H1 (cell line): ENCODE data around the gene PTN. TPM values are rescaled to one million over a fixed set of nuclear protein-coding genes. Genes with fewer than 3 reads are reported as not detected.

ENCODE experiments used
- CTCF ChIA-PET: fragments of 300-600 bp; sonication (Branson Sonifier 250); formaldehyde crosslinking; loops from one replicate; lab custom pipeline; 2021; ENCODE audit not compliant: partially characterized antibody; lab: Charles Lee
- POLR2A ChIA-PET: fragments of 300-600 bp; sonication (Branson Sonifier 250); formaldehyde crosslinking; loops from one replicate; lab custom pipeline; 2021; ENCODE audit warnings: inconsistent platforms; ENCODE audit not compliant: partially characterized antibody; lab: Charles Lee
- DNase-seq, 2 experiments: peaks; one replicate each; pipeline versions ENCODE4 v3.0.0 to v3.0.0-alpha.2; 2010 to 2022; ENCODE audit warnings: low spot score in 2 of 2, low read depth in 1 of 2, mixed read lengths in 1 of 2
- FAIRE-seq: peaks from 2 replicates; lab custom pipeline; 2011; peaks lifted over from hg19 to GRCh38; lab: Jason Lieb, UNC
- H2AFZ ChIP-seq: 2 replicates; pipeline ENCODE4 v1.8.1; 2012; ENCODE audit warnings: low read length, inconsistent platforms
- H2AK5ac ChIP-seq: 2 replicates; pipeline ENCODE4 v1.6.1; 2013; ENCODE audit warnings: low read depth, low read length
- H2BK120ac ChIP-seq: replicated peaks from 2 replicates; pipeline ENCODE3; 2013; ENCODE audit warnings: low read depth, low read length, inconsistent platforms
- H2BK12ac ChIP-seq: 2 replicates; pipeline ENCODE4 v1.6.1; 2013; ENCODE audit warnings: low read depth, low read length
- H2BK15ac ChIP-seq: 2 replicates; pipeline ENCODE4 v1.6.1; 2013; ENCODE audit warnings: low read length
- H2BK20ac ChIP-seq: 2 replicates; pipeline ENCODE4 v1.6.1; 2013; ENCODE audit warnings: low read length
- H2BK5ac ChIP-seq: 2 replicates; pipeline ENCODE4 v1.6.1; 2013; ENCODE audit warnings: low read depth, low read length
- H3K14ac ChIP-seq: 2 replicates; pipeline ENCODE4 v1.6.1; 2013; ENCODE audit warnings: inconsistent platforms; ENCODE audit not compliant: insufficient read length
- H3K18ac ChIP-seq: 2 replicates; pipeline ENCODE4 v1.6.1; 2013; ENCODE audit warnings: low read length; ENCODE audit errors: extremely low read depth
- H3K23ac ChIP-seq: 2 replicates; pipeline ENCODE4 v1.6.1; 2013; ENCODE audit warnings: inconsistent platforms; ENCODE audit not compliant: insufficient read length
- H3K23me2 ChIP-seq: 2 replicates; pipeline ENCODE4 v1.6.1; 2013; ENCODE audit warnings: low read depth, low read length
- H3K27ac ChIP-seq: 2 replicates; pipeline ENCODE4 v1.6.1; 2011; ENCODE audit warnings: low read depth, low read length, inconsistent platforms
- H3K27me3 ChIP-seq, 4 experiments: replicated peaks in 1 of 4; 1 replicate in 1 of 4; 2 replicates in 3 of 4; pipeline versions ENCODE4 v1.6.1 to v1.8.1; 2011 to 2013; ENCODE audit warnings: low read length in 3 of 4, mild to moderate bottlenecking in 3 of 4, inconsistent platforms in 2 of 4, mixed read lengths in 2 of 4, moderate library complexity in 1 of 4; ENCODE audit not compliant: control insufficient read depth in 3 of 4, insufficient read depth in 3 of 4; ENCODE audit errors: extremely low read depth in 1 of 4
- H3K36me3 ChIP-seq, 4 experiments: 2 replicates each; pipeline versions ENCODE4 v1.6.1 to v1.8.1; 2011 to 2013; ENCODE audit warnings: mild to moderate bottlenecking in 4 of 4, low read length in 3 of 4, moderate library complexity in 2 of 4, control low read depth in 1 of 4, inconsistent platforms in 1 of 4; ENCODE audit not compliant: insufficient read depth in 4 of 4, control insufficient read depth in 2 of 4
- H3K4ac ChIP-seq: replicated peaks from 2 replicates; pipeline ENCODE3; 2013; ENCODE audit warnings: low read length, low read depth, mixed read lengths, inconsistent platforms; ENCODE audit not compliant: insufficient read length
- H3K4me1 ChIP-seq, 4 experiments: replicated peaks in 1 of 4; 1 replicate in 1 of 4; 2 replicates in 3 of 4; pipeline versions ENCODE4 v1.6.1 to v1.8.1; 2011 to 2013; ENCODE audit warnings: low read length in 3 of 4, inconsistent platforms in 2 of 4, mixed read lengths in 1 of 4; ENCODE audit not compliant: insufficient read depth in 4 of 4, control insufficient read depth in 3 of 4
- H3K4me2 ChIP-seq, 2 experiments: 2 replicates each; pipeline versions ENCODE4 v1.6.1 to v1.8.1; 2011 to 2013; ENCODE audit warnings: low read depth in 2 of 2, low read length in 2 of 2, control low read depth in 1 of 2, inconsistent platforms in 1 of 2, mild to moderate bottlenecking in 1 of 2; ENCODE audit not compliant: insufficient read depth in 1 of 2
- H3K4me3 ChIP-seq, 4 experiments: fragments of 200-600, 300-600 bp in 1 of 4; sonication (generic), shearing (Covaris generic), sonication (Bioruptor Twin) in 1 of 4; 2 replicates each; pipeline versions ENCODE4 v1.5.1 to v1.8.1; 2011 to 2016; ENCODE audit warnings: low read length in 4 of 4, low read depth in 3 of 4, control low read depth in 2 of 4, inconsistent platforms in 2 of 4, mild to moderate bottlenecking in 2 of 4, mixed read lengths in 1 of 4, moderate library complexity in 1 of 4; ENCODE audit not compliant: insufficient read depth in 2 of 4; ENCODE audit errors: extremely low read depth in 1 of 4
- H3K56ac ChIP-seq: replicated peaks from 2 replicates; pipeline ENCODE3; 2013; ENCODE audit warnings: low read depth, mild to moderate bottlenecking, mixed read lengths, low read length, inconsistent platforms; ENCODE audit not compliant: insufficient read length
- H3K79me1 ChIP-seq: 2 replicates; pipeline ENCODE4 v1.6.1; 2013; ENCODE audit warnings: low read depth, low read length, control low read depth
- H3K79me2 ChIP-seq, 2 experiments: 2 replicates each; pipeline versions ENCODE4 v1.6.1 to v1.8.1; 2012 to 2013; ENCODE audit warnings: low read length in 2 of 2, mild to moderate bottlenecking in 2 of 2, inconsistent platforms in 1 of 2; ENCODE audit not compliant: insufficient read depth in 2 of 2, control insufficient read depth in 1 of 2
- H3K9ac ChIP-seq, 4 experiments: replicated peaks in 1 of 4; 1 replicate in 1 of 4; 2 replicates in 3 of 4; pipeline versions ENCODE4 v1.6.1 to v1.8.1; 2011 to 2013; ENCODE audit warnings: low read depth in 3 of 4, low read length in 3 of 4, control low read depth in 2 of 4, mild to moderate bottlenecking in 2 of 4, moderate library complexity in 2 of 4, inconsistent platforms in 1 of 4; ENCODE audit errors: extremely low read depth in 1 of 4
- H3K9me3 ChIP-seq, 2 experiments: 2 replicates each; pipeline versions ENCODE4 v1.6.1 to v1.8.1; 2012 to 2013; ENCODE audit warnings: mild to moderate bottlenecking in 2 of 2, moderate library complexity in 2 of 2, control low read depth in 1 of 2, inconsistent platforms in 1 of 2, low read depth in 1 of 2, low read length in 1 of 2, mixed read lengths in 1 of 2; ENCODE audit not compliant: insufficient read depth in 2 of 2
- H4K20me1 ChIP-seq, 2 experiments: replicated peaks in 1 of 2; 2 replicates each; pipeline versions ENCODE3 to v1.8.1; 2011 to 2013; ENCODE audit warnings: inconsistent platforms in 2 of 2, low read length in 2 of 2, mild to moderate bottlenecking in 1 of 2; ENCODE audit not compliant: insufficient read depth in 2 of 2, control insufficient read depth in 1 of 2
- H4K5ac ChIP-seq: 2 replicates; pipeline ENCODE4 v1.6.1; 2013; ENCODE audit warnings: low read length, low read depth, mixed read lengths, inconsistent platforms; ENCODE audit not compliant: insufficient read length
- H4K8ac ChIP-seq: 2 replicates; pipeline ENCODE4 v1.8.0; 2013; ENCODE audit warnings: mild to moderate bottlenecking, moderate library complexity, low read length, inconsistent platforms; ENCODE audit not compliant: insufficient read depth; ENCODE audit errors: extremely low read depth
- H4K91ac ChIP-seq: replicated peaks from 2 replicates; pipeline ENCODE3; 2013; ENCODE audit warnings: low read length, mixed read lengths, inconsistent platforms; ENCODE audit not compliant: insufficient read length
- ATF2 ChIP-seq: IDR thresholded peaks from 2 replicates; pipeline ENCODE4 v1.6.1; 2012; ENCODE audit warnings: low read length, inconsistent platforms
- ATF3 ChIP-seq: IDR thresholded peaks from 2 replicates; pipeline ENCODE4 v1.6.1; 2011; ENCODE audit warnings: low read depth, mild to moderate bottlenecking, low read length; ENCODE audit not compliant: insufficient read depth
- CBX8 ChIP-seq: fragments of 300-800, 300-1000 bp; sonication (generic); IDR thresholded peaks from 2 replicates; pipeline ENCODE4 v1.7.1; 2016; ENCODE audit warnings: low read depth, low read length, borderline replicate concordance
- CHD1 ChIP-seq: IDR thresholded peaks from 2 replicates; pipeline ENCODE4 v1.6.1; 2012; ENCODE audit warnings: low read depth, low read length, improper control_type of control experiment
- CTBP2 ChIP-seq: IDR thresholded peaks from 2 replicates; pipeline ENCODE4 v1.7.0; 2011; ENCODE audit warnings: borderline replicate concordance, mild to moderate bottlenecking, moderate library complexity, mixed read lengths, low read length; ENCODE audit not compliant: insufficient read depth, insufficient read length
- E2F6 ChIP-seq: IDR thresholded peaks from 2 replicates; pipeline ENCODE4 v1.6.1; 2012; ENCODE audit warnings: inconsistent platforms
- HDAC6 ChIP-seq: IDR thresholded peaks from one replicate; pipeline ENCODE4 v1.7.1; 2012; ENCODE audit warnings: low read depth, mild to moderate bottlenecking, inconsistent platforms, low read length, moderate library complexity
- SP2 ChIP-seq: IDR thresholded peaks from 2 replicates; pipeline ENCODE4 v1.6.1; 2012; ENCODE audit warnings: mild to moderate bottlenecking, low read length, inconsistent platforms
- ZNF274 ChIP-seq: IDR thresholded peaks from 2 replicates; pipeline ENCODE4 v1.7.0; 2012; ENCODE audit warnings: low read length, borderline replicate concordance; ENCODE audit errors: extremely low read depth
- WGBS, 2 experiments: shearing (Covaris generic) in 1 of 2; methylation state at CpG; one replicate each; pipeline versions ENCODE4 v1.1.6 to v1.1.7; 2013 to 2015; ENCODE audit warnings: low lambda C conversion rate in 2 of 2, mixed read lengths in 2 of 2, inconsistent platforms in 1 of 2, low coverage in 1 of 2, missing lambda C conversion rate in 1 of 2; ENCODE audit not compliant: insufficient replicate concordance in 2 of 2, insufficient coverage in 1 of 2, insufficient read length in 1 of 2; ENCODE audit errors: extremely low coverage in 1 of 2, missing lambda C conversion rate in 1 of 2; 5-methylcytosine and 5-hydroxymethylcytosine counted together
- polyA plus RNA-seq, 7 experiments: library from polyadenylated mRNA; depleted of rRNA in 3 of 7; stranded (reverse) in 5 of 7; unstranded in 2 of 7; fragments of >200 nt in 5 of 7; fragments of 200-250 nt in 2 of 7; gene quantifications; 1 replicate in 5 of 7; 2 replicates in 1 of 7; 4 replicates in 1 of 7; pipeline versions ENCODE4 v1.2.1 to v1.2.3, GENCODE V29; 2011 to 2013; ENCODE audit warnings: missing spikeins in 2 of 7, mixed read lengths in 2 of 7
- total RNA-seq: library from RNA; stranded (reverse); fragmentation: NEBNext Ultra II Directional; extraction: Animal tissue kit (Norgen Biotek cat#: 25700); gene quantifications from 2 replicates; pipeline ENCODE4 v1.2.1, GENCODE V29; 2021
- TF ChIP-seq, protein P1 (sequence below): IDR thresholded peaks from 2 replicates; pipeline ENCODE4 v1.6.1; 2011; ENCODE audit warnings: low read length, improper control_type of control experiment

PTN gene
- total and polyA plus RNA-seq, 2 of the 8 experiments (the other 6 are each of a cell fraction or from before 2014, with no cell fraction given) = 23.1 to 27.8 TPM

- CTCF ChIA-PET = no interaction called here
- 84% methylated on average over 4 of the region's 4 CpGs; no CpG with 5 or more reads in 1 of the 2 experiments for WGBS, 2 experiments
- no peak overlapping the region for H2AFZ ChIP-seq
- TF ChIP-seq CBX8 = no peak
- TF ChIP-seq, protein P1, sequence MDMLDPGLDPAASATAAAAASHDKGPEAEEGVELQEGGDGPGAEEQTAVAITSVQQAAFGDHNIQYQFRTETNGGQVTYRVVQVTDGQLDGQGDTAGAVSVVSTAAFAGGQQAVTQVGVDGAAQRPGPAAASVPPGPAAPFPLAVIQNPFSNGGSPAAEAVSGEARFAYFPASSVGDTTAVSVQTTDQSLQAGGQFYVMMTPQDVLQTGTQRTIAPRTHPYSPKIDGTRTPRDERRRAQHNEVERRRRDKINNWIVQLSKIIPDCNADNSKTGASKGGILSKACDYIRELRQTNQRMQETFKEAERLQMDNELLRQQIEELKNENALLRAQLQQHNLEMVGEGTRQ = no peak
- TF ChIP-seq CTBP2 = no peak
- no peak for TF ChIP-seq HDAC6
- TF ChIP-seq E2F6 = no peak
- TF ChIP-seq ATF3 = no peak
- no peak for TF ChIP-seq ZNF274
- TF ChIP-seq ATF2 = no peak
- TF ChIP-seq CHD1 = no peak
- no peak for TF ChIP-seq SP2
Observed at GRCh38 chr7:137266764-137267163, 76.8 kb downstream of the PTN start.

More at GRCh38 chr7:137266764-137267163, 76.8 kb downstream of the PTN start:
- Histone ChIP-seq H3K9me3 (no peaks in the 10 kb centered on the region; a peak in 1 of 4 replicates), H2BK20ac (no peak overlapping the region), H2AK5ac (no peak overlapping the region), H2BK5ac (no peak overlapping the region), H4K8ac (no peak overlapping the region), H3K56ac (no peak overlapping the region), H3K9ac (no peak overlapping the region), H2BK15ac (no peak overlapping the region), H3K79me2 (no peaks in the 10 kb centered on the region), H3K4me3 (no peak overlapping the region), H3K14ac (no peak overlapping the region), H4K20me1 (no peaks in the 10 kb centered on the region), H3K23ac (no peak overlapping the region), H3K4me1 (peaks cover 0 to 5% (median 1%) of the 10 kb centered on the region in 4 experiments; a peak in 3 of 7 replicates), H3K23me2 (no peaks in the 10 kb centered on the region), H3K79me1 (no peaks in the 10 kb centered on the region), H3K27me3 (no peaks in the 10 kb centered on the region), H3K4ac (no peak overlapping the region), H2BK12ac (no peak overlapping the region), H3K27ac (no peak overlapping the region), H3K4me2 (no peak overlapping the region), H4K5ac (no peak overlapping the region), H2BK120ac (no peak overlapping the region), H3K18ac (no peak overlapping the region), H4K91ac (no peak overlapping the region), H3K36me3 (no peaks in the 10 kb centered on the region)
- no peak for FAIRE-seq
- POLR2A ChIA-PET = no interaction called here
- DNase-seq = no peak
